WTC11 (cell line): ENCODE measurements around the gene REELD1. TPM values are rescaled to one million over a fixed set of nuclear protein-coding genes. Genes with fewer than 3 reads are reported as not detected.

Experiments
- total RNA-seq: library from RNA; stranded (reverse); gene quantifications from 3 replicates; pipeline ENCODE4 v1.2.3, GENCODE V29; 2021

The REELD1 gene
- total RNA-seq, 1 experiment from 2014 or later, result not detected

Other genes with a start within 250 kb of the REELD1 start
- 58.2 to 70.3 TPM (median 65.2 TPM) in 3 replicates for gene LSM6, start 38.8 kb upstream of the REELD1 start, total RNA-seq